ENCODE data around the gene DLEC1. TPM values are rescaled to one million over a fixed set of nuclear protein-coding genes. Genes with fewer than 3 reads are reported as not detected.

DLEC1 gene
- total and polyA plus RNA-seq, 9 of the 15 experiments (the other 6 are each of a cell fraction or from before 2014, with no cell fraction given): 0.07 to 0.08 TPM; not detected in 7

GRCh38 chr3:38100498-38100897 lies 61.5 kb downstream of the DLEC1 start (continued):
- TF ChIP-seq HMBOX1 (IDR thresholded peaks at IDR 0.05): no peak
- TF ChIP-seq CHD2 (IDR thresholded peaks at IDR 0.05; ENCODE audit: low read depth, low read length): no peak
- TF ChIP-seq ZBTB7A (IDR thresholded peaks at IDR 0.05; ENCODE audit: borderline replicate concordance, control insufficient read depth, low read depth, low read length): no peak
- no peak for TF ChIP-seq POLR2B (IDR thresholded peaks at IDR 0.05; ENCODE audit: low read depth, partially characterized antibody)
- no peak for TF ChIP-seq CEBPB (tag; IDR thresholded peaks at IDR 0.05)
- no peak for TF ChIP-seq ZBTB26 (CRISPR knock-in tag; IDR thresholded peaks at IDR 0.05)
- no peak for TF ChIP-seq SMAD2 (IDR thresholded peaks at IDR 0.05; ENCODE audit: low read depth, low read length)
- TF ChIP-seq STAT6 (CRISPR knock-in tag; IDR thresholded peaks at IDR 0.05): no peak
- TF ChIP-seq ZNF354B (CRISPR knock-in tag; IDR thresholded peaks at IDR 0.05): no peak
- TF ChIP-seq TARDBP (IDR thresholded peaks at IDR 0.05): no peak
- no peak for TF ChIP-seq ELF1 (tag; IDR thresholded peaks at IDR 0.05)
- no peak for TF ChIP-seq TFAM (CRISPR knock-in tag; conservative IDR thresholded peaks at IDR 0.05)
- TF ChIP-seq MYNN (IDR thresholded peaks at IDR 0.05): no peak
- TF ChIP-seq MYNN (CRISPR knock-in tag; IDR thresholded peaks at IDR 0.05): no peak
- TF ChIP-seq ZNF41 (CRISPR knock-in tag; conservative IDR thresholded peaks at IDR 0.05): no peak
- no peak for TF ChIP-seq ZNF408 (CRISPR knock-in tag; IDR thresholded peaks at IDR 0.05; ENCODE audit: low read depth)
- no peak for TF ChIP-seq HBP1 (CRISPR knock-in tag; IDR thresholded peaks at IDR 0.05)
